UCSD-AML1 (cell line): ENCODE data around the gene DNASE1L3.
"Not testable (repeated sequence)": the region's sequence is repeated elsewhere in the genome, so short reads cannot be mapped to it uniquely, and the experiment has no call there.

Experiments used
- DNase-seq: peaks from one replicate; lab custom pipeline; 2025; ENCODE audit not compliant: unreplicated experiment; lab: John Stamatoyannopoulos, UW

DNASE1L3 gene

GRCh38 chr3:58210761-58211460 lies at the start of gene DNASE1L3:
DNASE1L3 (minus strand) TSS chr3:58210972; CDS start chr3:58210906, 66 bp downstream.
- no peak for DNase-seq

GRCh38 chr3:58260261-58260731 lies 49.5 kb upstream of the DNASE1L3 start:
- DNase-seq: no peak

- DNase-seq: no peak
These were observed 47.8 kb upstream of the DNASE1L3 start for GRCh38 chr3:58258392-58259055.

- no peak for DNase-seq
These were observed 45.7 kb upstream of the DNASE1L3 start for GRCh38 chr3:58256511-58256910.

- no peak for DNase-seq
These were observed 45.3 kb upstream of the DNASE1L3 start for GRCh38 chr3:58256061-58256460.

- DNase-seq: no peak
These were observed 43.4 kb upstream of the DNASE1L3 start for GRCh38 chr3:58254144-58254543.

- DNase-seq: no peak
These were observed 40.9 kb upstream of the DNASE1L3 start for GRCh38 chr3:58251631-58252035.

- peak; percentile 42 for DNase-seq
These were observed 39.4 kb upstream of the DNASE1L3 start for GRCh38 chr3:58250093-58250707.

GRCh38 chr3:58249358-58250092 lies 38.8 kb upstream of the DNASE1L3 start:
- DNase-seq: no peak

GRCh38 chr3:58246148-58247047 lies 35.6 kb upstream of the DNASE1L3 start:
- DNase-seq: no peak

GRCh38 chr3:58243976-58244585 lies 33.3 kb upstream of the DNASE1L3 start:
- DNase-seq: no peak

GRCh38 chr3:58242860-58243259 lies 32.1 kb upstream of the DNASE1L3 start:
- not testable (repeated sequence) for DNase-seq

- DNase-seq: no peak
These were observed 31.6 kb upstream of the DNASE1L3 start for GRCh38 chr3:58242340-58242739.

- DNase-seq: no peak
These were observed 30.7 kb upstream of the DNASE1L3 start for GRCh38 chr3:58241306-58242044.

- DNase-seq: no peak
These were observed 28.1 kb upstream of the DNASE1L3 start for GRCh38 chr3:58238830-58239229.

- DNase-seq: peak; percentile 76
These were observed 27.3 kb upstream of the DNASE1L3 start for GRCh38 chr3:58237941-58238681.

GRCh38 chr3:58237238-58237940 lies 26.6 kb upstream of the DNASE1L3 start, which contains the start of gene ABHD6:
ABHD6 (plus strand) TSS chr3:58237792; CDS start chr3:58256587, 18,795 bp downstream.
- DNase-seq: peak; percentile 88
